Activated CD8-positive, alpha-beta memory T cell treated with anti-CD3 and anti-CD28 coated beads, Interleukin-2, amount 50 U/mL, for 1 hour (primary cell): ENCODE results near the gene ETV2.
"Not testable (repeated sequence)": the region's sequence is repeated elsewhere in the genome, so short reads cannot be mapped to it uniquely, and the experiment has no call there.

ENCODE experiments used
- DNase-seq: peaks from one replicate; pipeline ENCODE4 v3.0.0-alpha.2; 2020; ENCODE audit errors: extremely low read depth

Gene ETV2

GRCh38 chr19:35657904-35658700 lies 16.6 kb downstream of the ETV2 start:
- DNase-seq: no peak

DNA sequence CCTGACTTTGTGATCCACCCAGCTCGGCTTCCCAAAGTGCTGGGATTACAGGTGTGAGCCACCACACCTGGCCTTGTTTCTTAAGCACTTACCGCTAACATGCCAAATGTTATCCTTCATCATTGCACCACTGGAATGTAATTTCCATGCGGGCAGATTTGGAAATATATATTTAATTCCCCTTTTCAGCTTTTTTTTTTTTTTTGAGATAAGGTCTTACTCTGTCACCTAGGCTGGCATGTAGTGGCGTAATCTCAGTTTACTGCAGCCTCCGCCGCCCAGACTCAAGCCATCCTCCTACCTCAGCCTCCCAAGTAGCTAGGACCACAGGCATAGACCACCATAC lies 20.4 kb downstream of the ETV2 start:
- no peak for DNase-seq

- DNase-seq: no peak
Observed at GRCh38 chr19:35663981-35664380, 22.4 kb downstream of the ETV2 start.

GRCh38 chr19:35665157-35665556 lies 23.6 kb downstream of the ETV2 start:
- no peak for DNase-seq

- DNase-seq: no peak
Observed at GRCh38 chr19:35665604-35666003, 24.1 kb downstream of the ETV2 start.

DNA sequence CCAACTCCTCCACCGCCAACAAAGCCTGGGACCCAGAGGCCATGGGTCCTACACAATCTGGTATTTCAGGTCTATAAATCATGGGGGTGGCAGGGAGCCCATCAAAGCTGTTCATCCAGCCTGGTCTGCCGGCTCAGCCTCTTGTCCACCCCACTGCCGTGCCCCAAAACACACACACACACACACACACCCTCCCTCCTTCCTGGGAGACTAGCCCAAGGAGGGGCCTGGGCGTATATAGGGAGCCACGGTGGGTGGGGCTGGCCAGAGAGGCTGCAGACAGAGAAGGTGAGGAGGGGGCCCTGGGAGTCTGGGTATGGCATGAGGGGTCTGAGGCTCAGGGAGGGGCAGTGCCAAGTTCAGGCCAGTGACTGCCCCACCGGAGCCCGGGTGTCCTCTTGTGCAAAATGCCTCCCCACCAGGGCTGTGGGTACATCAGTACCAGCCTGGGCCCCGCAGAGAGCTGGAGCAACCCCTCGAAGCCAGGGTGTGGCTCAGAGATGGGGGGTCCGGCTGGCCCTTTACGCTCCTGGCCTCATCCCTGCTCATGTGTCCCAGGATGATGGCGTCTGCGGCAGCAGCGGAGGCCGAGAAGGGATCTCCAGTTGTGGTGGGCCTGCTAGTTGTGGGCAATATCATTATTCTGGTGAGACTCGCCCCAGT lies 24.8 kb downstream of the ETV2 start, which contains the start of gene UPK1A:
Gene UPK1A (plus strand): TSS at position 267 of the 663 bp plus-strand sequence. CDS start 296 bp downstream, at position 563.
- DNase-seq: no peak

- DNase-seq: no peak
Observed at GRCh38 chr19:35669566-35669965, 28.0 kb downstream of the ETV2 start.

GRCh38 chr19:35669974-35670373 lies 28.4 kb downstream of the ETV2 start:
- no peak for DNase-seq

DNA sequence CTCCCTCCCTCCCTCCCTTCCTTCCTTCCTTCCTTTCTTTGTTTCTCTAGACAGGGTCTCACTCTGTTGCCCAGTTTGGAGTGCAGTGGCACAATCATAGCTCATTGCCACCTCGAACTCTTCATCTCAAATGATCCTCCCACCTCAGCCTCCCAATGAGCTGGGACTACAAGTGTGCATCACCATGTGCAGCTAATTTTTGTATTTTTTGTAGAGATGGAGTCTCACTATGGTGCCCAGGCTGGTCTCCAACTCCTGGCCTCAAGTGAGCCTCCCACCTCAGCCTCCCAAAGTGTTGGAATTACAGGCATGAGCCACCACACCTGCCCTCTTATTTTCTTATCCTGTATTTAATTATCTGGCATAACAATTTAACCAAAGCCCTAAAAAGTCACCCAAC lies 29.1 kb downstream of the ETV2 start:
- DNase-seq: no peak

GRCh38 chr19:35671818-35672217 lies 30.3 kb downstream of the ETV2 start:
- DNase-seq: no peak

DNA sequence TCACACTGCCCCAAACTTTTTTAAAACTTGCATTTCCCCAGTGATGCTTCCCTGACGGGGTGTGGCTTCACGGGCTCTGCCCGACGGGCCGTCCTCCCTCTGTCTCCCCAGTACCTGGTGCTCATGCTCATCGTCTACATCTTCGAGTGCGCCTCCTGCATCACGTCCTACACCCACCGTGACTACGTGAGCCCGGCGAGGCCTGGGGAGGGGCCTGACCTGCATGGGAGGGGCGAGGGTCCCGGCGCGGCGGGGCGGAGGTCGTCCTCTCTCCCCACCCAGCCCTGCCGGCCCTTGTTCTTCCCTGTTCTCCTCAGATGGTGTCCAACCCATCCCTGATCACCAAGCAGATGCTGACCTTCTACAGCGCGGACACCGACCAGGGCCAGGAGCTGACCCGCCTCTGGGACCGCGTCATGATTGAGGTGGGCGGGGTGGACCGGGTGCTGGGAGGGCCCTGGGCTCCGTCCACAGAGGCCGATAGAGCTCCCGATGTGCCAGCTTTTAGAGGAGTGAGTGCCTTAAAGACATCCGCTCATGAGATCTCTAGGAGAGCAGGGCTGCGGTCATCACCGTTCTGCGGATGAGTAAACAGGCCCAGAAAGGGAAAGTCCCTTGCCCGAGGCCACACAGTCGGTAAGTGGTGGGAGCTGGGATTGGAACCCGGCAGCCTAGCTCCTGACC lies 31.7 kb downstream of the ETV2 start:
- no peak for DNase-seq

DNA sequence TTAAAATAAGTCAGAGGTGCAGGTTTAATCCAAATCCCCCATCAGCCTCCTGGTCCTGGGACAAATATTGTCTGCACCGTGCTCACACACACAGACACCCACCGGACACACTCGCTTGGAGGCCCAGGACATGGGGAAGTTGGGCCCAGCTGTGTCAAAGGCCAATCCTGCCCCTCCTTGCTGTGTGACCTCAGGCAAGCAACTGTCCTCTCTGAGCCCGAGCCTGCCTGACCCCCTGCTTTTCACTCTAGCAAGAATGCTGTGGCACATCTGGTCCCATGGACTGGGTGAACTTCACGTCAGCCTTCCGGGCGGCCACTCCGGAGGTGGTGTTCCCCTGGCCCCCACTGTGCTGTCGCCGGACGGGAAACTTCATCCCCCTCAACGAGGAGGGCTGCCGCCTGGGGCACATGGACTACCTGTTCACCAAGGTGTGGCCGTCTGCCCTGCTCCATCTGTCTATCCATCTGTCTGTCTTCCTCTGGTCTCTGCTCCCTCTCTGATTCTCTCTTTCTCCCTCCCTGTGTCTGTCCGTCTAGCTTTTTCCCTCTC lies 34.1 kb downstream of the ETV2 start:
- DNase-seq: no peak

- no peak for DNase-seq
Observed at GRCh38 chr19:35689836-35690235, 48.3 kb downstream of the ETV2 start.

DNA sequence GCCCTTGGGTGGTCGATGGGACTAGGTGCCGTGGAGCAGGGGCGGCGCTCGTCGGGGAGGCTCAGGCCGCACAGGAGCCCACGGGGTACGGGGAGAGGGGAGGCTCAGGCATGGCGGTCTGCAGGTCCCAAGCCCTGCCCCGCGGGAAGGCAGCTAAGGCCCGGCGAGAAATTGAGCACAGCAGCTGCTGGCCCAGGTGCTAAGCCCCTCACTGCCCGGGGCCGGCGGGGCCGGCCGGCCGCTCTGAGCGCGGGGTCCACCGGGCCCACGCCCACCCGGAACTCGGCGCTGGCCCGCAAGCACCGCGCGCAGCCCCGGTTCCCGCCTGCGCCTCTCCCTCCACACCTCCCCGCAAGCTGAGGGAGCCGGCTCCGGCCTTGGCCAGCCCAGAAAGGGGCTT lies 49.6 kb downstream of the ETV2 start:
- not testable (repeated sequence) for DNase-seq

DNA sequence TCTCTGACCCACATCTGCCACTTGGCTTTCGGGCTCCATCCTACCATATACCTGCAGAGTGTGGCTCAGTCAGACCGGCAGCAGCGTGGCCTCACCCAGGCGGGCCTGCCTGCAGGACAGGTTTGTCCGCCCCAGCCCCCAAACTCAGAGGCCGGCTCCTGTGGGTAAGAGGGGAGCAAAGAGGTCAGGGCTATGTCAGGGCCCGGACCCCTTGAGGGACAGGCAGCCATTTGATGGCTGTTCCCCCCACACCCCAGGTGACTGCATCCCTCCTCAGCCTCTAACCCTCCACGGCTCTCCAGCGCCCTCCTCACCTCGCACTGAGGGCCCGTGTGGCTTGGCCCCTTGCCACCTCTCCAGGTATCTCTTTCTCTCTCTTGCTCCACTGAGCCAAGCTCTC lies 50.5 kb downstream of the ETV2 start:
- DNase-seq: no peak

- DNase-seq: no peak
Observed at GRCh38 chr19:35693422-35693821, 51.9 kb downstream of the ETV2 start.

- peak; percentile 78 for DNase-seq
Observed at GRCh38 chr19:35693835-35694599, 52.5 kb downstream of the ETV2 start.
